GM12891 (cell line): ENCODE measurements around the gene DR1.

Experiments used
- PAX5 ChIP-seq: IDR thresholded peaks from 2 replicates; pipeline ENCODE4 v1.6.1; 2011; ENCODE audit warnings: low read length, moderate library complexity, mild to moderate bottlenecking; ENCODE audit not compliant: insufficient read depth, severe bottlenecking
- POLR2A ChIP-seq: IDR thresholded peaks from 2 replicates; pipeline ENCODE4 v1.6.1; 2011; ENCODE audit warnings: low read depth, low read length, control low read depth
- POLR2AphosphoS5 ChIP-seq: IDR thresholded peaks from 2 replicates; pipeline ENCODE4 v1.6.1; 2011; ENCODE audit warnings: low read depth, low read length, control low read depth
- POU2F2 ChIP-seq: IDR thresholded peaks from 2 replicates; pipeline ENCODE4 v1.6.1; 2011; ENCODE audit warnings: low read depth, mild to moderate bottlenecking, control low read depth, low read length, moderate library complexity
- TAF1 ChIP-seq: IDR thresholded peaks from 2 replicates; pipeline ENCODE4 v1.6.1; 2011; ENCODE audit warnings: low read depth, low read length, control low read depth

DNA sequence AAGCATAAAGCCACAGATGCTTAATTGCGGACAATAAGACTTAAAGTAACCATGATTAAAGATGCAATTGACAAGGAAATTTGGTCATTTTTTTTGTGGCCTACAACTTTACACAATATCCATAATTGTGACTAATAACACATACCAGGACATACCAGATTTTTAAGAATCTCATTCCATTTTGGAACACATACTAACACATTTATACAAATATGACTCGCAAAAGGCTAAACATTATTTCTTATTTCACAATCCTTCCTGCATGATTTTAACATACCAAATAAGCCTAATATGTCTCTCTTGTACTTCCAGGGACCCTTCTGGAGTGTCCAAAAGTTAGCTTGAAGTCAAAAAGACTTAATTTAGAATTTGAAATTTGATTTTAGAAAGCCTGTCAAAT lies 48.8 kb downstream of the DR1 start:
- TF ChIP-seq POLR2AphosphoS5 (no peak), POLR2A (no peak), PAX5 (no peak), POU2F2 (no peak), TAF1 (no peak)
